IMR-90 (cell line): ENCODE results near the gene SLC9A1. TPM values are rescaled to one million over a fixed set of nuclear protein-coding genes. Genes with fewer than 3 reads are reported as not detected.

Experiments used
- ATAC-seq: fragments of 200-7000 bp; cut with Tn5 transposase; 2 replicates; pipeline ENCODE4 v1.9.1; 2020; ENCODE audit warnings: low read depth, mild to moderate bottlenecking, moderate library complexity
- BruUV-seq: library from RNA; stranded (reverse); fragments of 400-500 nt; replicated peaks from 2 replicates; lab custom pipeline; 2021; lab: Mats Ljungman, UMichigan
- CTCF ChIA-PET: fragments of 300-600 bp; formaldehyde crosslinking; extraction: SDS; loops from one replicate; lab custom pipeline; 2021; ENCODE audit warnings: antibody characterized with exemption; lab: Yijun Ruan, JAX
- POLR2A ChIA-PET: fragments of 300-600 bp; sonication (Branson Sonifier 250); formaldehyde crosslinking; loops from one replicate; lab custom pipeline; 2022; ENCODE audit warnings: antibody characterized with exemption; ENCODE audit not compliant: unreplicated experiment; lab: Charles Lee
- DNase-seq: peaks from one replicate; pipeline ENCODE4 v3.0.0; 2013
- H2AFZ ChIP-seq: replicated peaks from 2 replicates; pipeline ENCODE3; 2013; ENCODE audit warnings: low read length, mild to moderate bottlenecking; ENCODE audit not compliant: poor library complexity
- H2AK5ac ChIP-seq: 2 replicates; pipeline ENCODE4 v1.6.1; 2013; ENCODE audit warnings: low read depth, low read length, inconsistent platforms
- H2AK9ac ChIP-seq: replicated peaks from 2 replicates; pipeline ENCODE3; 2013; ENCODE audit warnings: mild to moderate bottlenecking, low read depth, low read length, moderate library complexity; ENCODE audit not compliant: poor library complexity
- H2BK120ac ChIP-seq: 2 replicates; pipeline ENCODE4 v1.6.1; 2013; ENCODE audit warnings: low read depth, low read length, inconsistent platforms
- H2BK15ac ChIP-seq: 3 replicates; pipeline ENCODE4 v1.6.1; 2013; ENCODE audit warnings: low read depth, low read length, inconsistent platforms
- H2BK20ac ChIP-seq: 2 replicates; pipeline ENCODE4 v1.6.1; 2013; ENCODE audit warnings: low read depth, mild to moderate bottlenecking, inconsistent platforms, low read length, moderate library complexity
- H2BK5ac ChIP-seq: 2 replicates; pipeline ENCODE4 v1.6.1; 2013; ENCODE audit warnings: mild to moderate bottlenecking, low read depth, low read length, inconsistent platforms; ENCODE audit not compliant: poor library complexity, severe bottlenecking
- H3K14ac ChIP-seq: replicated peaks from 2 replicates; pipeline ENCODE4 v1.6.1; 2013; ENCODE audit warnings: low read depth, low read length, inconsistent platforms
- H3K18ac ChIP-seq: 2 replicates; pipeline ENCODE4 v1.6.1; 2013; ENCODE audit warnings: low read depth, low read length, control low read depth
- H3K23ac ChIP-seq: 2 replicates; pipeline ENCODE4 v1.6.1; 2013; ENCODE audit warnings: low read depth, low read length, inconsistent platforms
- H3K27ac ChIP-seq: 2 replicates; pipeline ENCODE4 v1.5.1; 2013; ENCODE audit warnings: mild to moderate bottlenecking, control low read depth, low read length; ENCODE audit not compliant: insufficient read depth
- H3K27me3 ChIP-seq: 2 replicates; pipeline ENCODE4 v1.6.1; 2013; ENCODE audit warnings: low read length; ENCODE audit not compliant: control insufficient read depth, insufficient read depth
- H3K36me3 ChIP-seq: 2 replicates; pipeline ENCODE4 v1.6.1; 2013; ENCODE audit warnings: low read length, mixed read lengths; ENCODE audit not compliant: control insufficient read depth, insufficient read depth
- H3K4ac ChIP-seq: 2 replicates; pipeline ENCODE4 v1.6.1; 2013; ENCODE audit warnings: low read depth, low read length, inconsistent platforms
- H3K4me1 ChIP-seq: 2 replicates; pipeline ENCODE4 v1.6.1; 2013; ENCODE audit warnings: low read length, mixed read lengths; ENCODE audit not compliant: control insufficient read depth, insufficient read depth
- H3K4me2 ChIP-seq: 2 replicates; pipeline ENCODE4 v1.6.1; 2013; ENCODE audit warnings: low read depth, mild to moderate bottlenecking, control low read depth, low read length, moderate library complexity
- H3K4me3 ChIP-seq: 2 replicates; pipeline ENCODE4 v1.5.1; 2013; ENCODE audit warnings: low read depth, mild to moderate bottlenecking, control low read depth, low read length, moderate library complexity; ENCODE audit not compliant: insufficient read depth
- H3K56ac ChIP-seq: 2 replicates; pipeline ENCODE4 v1.6.1; 2013; ENCODE audit warnings: low read length, inconsistent platforms; ENCODE audit not compliant: insufficient read depth; ENCODE audit errors: extremely low read depth
- H3K79me1 ChIP-seq, 2 experiments: 2 replicates each; pipeline ENCODE4 v1.6.1; 2013; ENCODE audit warnings: low read length in 2 of 2, inconsistent platforms in 1 of 2, low read depth in 1 of 2
- H3K9ac ChIP-seq: 2 replicates; pipeline ENCODE4 v1.6.1; 2013; ENCODE audit warnings: low read depth, low read length, control low read depth
- H3K9me1 ChIP-seq: 2 replicates; pipeline ENCODE4 v1.6.1; 2013; ENCODE audit warnings: low read length, inconsistent platforms; ENCODE audit not compliant: insufficient read depth
- H3K9me3 ChIP-seq: 2 replicates; pipeline ENCODE4 v1.6.1; 2013; ENCODE audit warnings: low read length; ENCODE audit not compliant: control insufficient read depth, insufficient read depth
- H4K20me1 ChIP-seq: 2 replicates; pipeline ENCODE4 v1.6.1; 2013; ENCODE audit warnings: low read length, inconsistent platforms; ENCODE audit not compliant: insufficient read depth
- H4K5ac ChIP-seq: 2 replicates; pipeline ENCODE4 v1.6.1; 2013; ENCODE audit warnings: mild to moderate bottlenecking, low read depth, low read length, control low read depth
- H4K8ac ChIP-seq, 2 experiments: 2 replicates each; pipeline ENCODE4 v1.6.1; 2013; ENCODE audit warnings: low read depth in 2 of 2, low read length in 2 of 2, control low read depth in 1 of 2, inconsistent platforms in 1 of 2
- H4K91ac ChIP-seq: 2 replicates; pipeline ENCODE4 v1.6.1; 2013; ENCODE audit warnings: low read depth, low read length, inconsistent platforms; ENCODE audit not compliant: insufficient read depth
- CHD1 ChIP-seq: IDR thresholded peaks from 2 replicates; pipeline ENCODE4 v1.6.1; 2012; ENCODE audit warnings: low read depth, low read length, improper control_type of control experiment
- CTCF ChIP-seq: conservative IDR thresholded peaks from 2 replicates; pipeline ENCODE4 v1.5.1; 2012; ENCODE audit warnings: mild to moderate bottlenecking, low read depth, low read length, improper control_type of control experiment
- ELK1 ChIP-seq: fragments of 150-350 bp; IDR thresholded peaks from 2 replicates; pipeline ENCODE4 v1.6.1; 2016; ENCODE audit warnings: low read depth, mild to moderate bottlenecking, low read length, moderate library complexity, borderline replicate concordance
- MAZ ChIP-seq: IDR thresholded peaks from 2 replicates; pipeline ENCODE4 v1.6.1; 2012; ENCODE audit warnings: low read depth, mild to moderate bottlenecking, low read length, improper control_type of control experiment, moderate library complexity, borderline replicate concordance
- NFE2L2 ChIP-seq: fragments of 150-350 bp; IDR thresholded peaks from 2 replicates; pipeline ENCODE4 v1.6.1; 2016; ENCODE audit warnings: low read depth, mild to moderate bottlenecking, low read length
- RCOR1 ChIP-seq: IDR thresholded peaks from 2 replicates; pipeline ENCODE4 v1.6.1; 2012; ENCODE audit warnings: mild to moderate bottlenecking, low read length, improper control_type of control experiment; ENCODE audit not compliant: insufficient replicate concordance
- USF2 ChIP-seq: fragments of 150-350 bp; IDR thresholded peaks from 2 replicates; pipeline ENCODE4 v1.6.1; 2017; ENCODE audit warnings: mild to moderate bottlenecking, antibody characterized with exemption, low read length, low read depth
- WGBS, 2 experiments: methylation state at CpG; one replicate each; pipeline versions ENCODE4 v1.1.5 to v1.1.7; 2013; ENCODE audit warnings: missing lambda C conversion rate in 2 of 2; ENCODE audit not compliant: insufficient read length in 1 of 2; ENCODE audit errors: extremely low coverage in 2 of 2; 5-methylcytosine and 5-hydroxymethylcytosine counted together
- dilution Hi-C: fragments of 300-500 bp; cut with HindIII; formaldehyde crosslinking; loops from one replicate; pipeline ENCODE4 v1.14.3; 2018; ENCODE audit warnings: low sequenced_read_pairs; ENCODE audit not compliant: unreplicated experiment
- in situ Hi-C: fragments of 300-500 bp; cut with MboI; formaldehyde crosslinking; loops from 3 replicates; pipeline ENCODE4 v1.14.3; 2019; ENCODE audit warnings: low sequenced_read_pairs, inconsistent platforms, mixed read lengths
- intact Hi-C: fragments of 100-400 bp; cut with micrococcal nuclease; formaldehyde crosslinking; loops from 2 replicates; pipeline ENCODE4 v1.10.0; 2022
- polyA plus RNA-seq, 3 experiments: library from polyadenylated mRNA; depleted of rRNA; stranded (reverse); fragments of >200 nt; gene quantifications; 2 replicates each; pipeline ENCODE4 v1.2.3, GENCODE V29; 2012; ENCODE audit warnings: low replicate concordance in 1 of 3
- total RNA-seq: library from RNA; depleted of rRNA; stranded (reverse); fragments of >200 nt; gene quantifications from 2 replicates; pipeline ENCODE4 v1.2.3, GENCODE V29; 2012

Gene SLC9A1
- total and polyA plus RNA-seq, 2 of the 4 experiments (the other 2 are of a cell fraction) = 2.0 to 21.2 TPM

GRCh38 chr1:27136998-27137542 lies 17.9 kb downstream of the SLC9A1 start:
- CTCF ChIA-PET = no interaction called here
- in situ Hi-C loops = no loop called here
- ATAC-seq = no peak

More at GRCh38 chr1:27136998-27137542, 17.9 kb downstream of the SLC9A1 start:
- Histone ChIP-seq H3K79me1 (peaks cover 39 to 79% of the 10 kb centered on the region in 2 experiments), H3K14ac (no peak overlapping the region), H2BK120ac (no peak overlapping the region), H3K4ac (0 out of 2 replicates have a peak overlapping the region, but pooled peaks have one; percentile 39), H3K4me1 (peaks cover 10% of the 10 kb centered on the region), H3K9ac (no peak overlapping the region), H3K27me3 (no peaks in the 10 kb centered on the region), H2AK5ac (no peak overlapping the region), H3K9me1 (peaks cover 37% of the 10 kb centered on the region), H3K9me3 (no peaks in the 10 kb centered on the region), H4K8ac (peak overlapping the region; percentile 24 to 40; a peak in 2 of 4 replicates), H2BK20ac (peak overlapping the region; percentile 6; the same call in 1 of the 2 replicates), H3K56ac (no peak overlapping the region), H2AK9ac (peak overlapping the region; percentile 50), H4K5ac (no peak overlapping the region), H4K91ac (no peak overlapping the region; the same call in 1 of the 2 replicates), H2AFZ (peak overlapping the region; percentile 56), H3K4me3 (no peak overlapping the region), H2BK5ac (no peak overlapping the region), H2BK15ac (no peak overlapping the region), H3K4me2 (no peak overlapping the region), H3K18ac (no peak overlapping the region), H4K20me1 (peaks cover 55% of the 10 kb centered on the region), H3K27ac (no peak overlapping the region), H3K23ac (no peak overlapping the region), H3K36me3 (no peaks in the 10 kb centered on the region)
- intact Hi-C loops = no loop called here
- POLR2A ChIA-PET = no interaction called here
- dilution Hi-C loops = no loop called here
- no peak for TF ChIP-seq ELK1
- no peak for TF ChIP-seq NFE2L2
- no peak for TF ChIP-seq MAZ
- no peak for TF ChIP-seq CHD1
- no peak for TF ChIP-seq USF2
- TF ChIP-seq CTCF = no peak
- TF ChIP-seq RCOR1 = no peak
- 80% methylated on average over 1 of the region's 11 CpGs; no CpG with 5 or more reads in 1 of the 2 experiments for WGBS, 2 experiments
- no TSS peak for BruUV-seq
- DNase-seq = no peak
